DMS 273 (cell line): ENCODE results near the gene ITPR1.

Experiments used
- DNase-seq: peaks from one replicate; lab custom pipeline; 2025; ENCODE audit not compliant: unreplicated experiment; lab: John Stamatoyannopoulos, UW

The ITPR1 gene

GRCh38 chr3:4678320-4678719 lies 185.2 kb downstream of the ITPR1 start:
- DNase-seq: no peak

- peak; percentile 40 for DNase-seq
Measured at GRCh38 chr3:4680227-4680691, 187.1 kb downstream of the ITPR1 start.

DNA sequence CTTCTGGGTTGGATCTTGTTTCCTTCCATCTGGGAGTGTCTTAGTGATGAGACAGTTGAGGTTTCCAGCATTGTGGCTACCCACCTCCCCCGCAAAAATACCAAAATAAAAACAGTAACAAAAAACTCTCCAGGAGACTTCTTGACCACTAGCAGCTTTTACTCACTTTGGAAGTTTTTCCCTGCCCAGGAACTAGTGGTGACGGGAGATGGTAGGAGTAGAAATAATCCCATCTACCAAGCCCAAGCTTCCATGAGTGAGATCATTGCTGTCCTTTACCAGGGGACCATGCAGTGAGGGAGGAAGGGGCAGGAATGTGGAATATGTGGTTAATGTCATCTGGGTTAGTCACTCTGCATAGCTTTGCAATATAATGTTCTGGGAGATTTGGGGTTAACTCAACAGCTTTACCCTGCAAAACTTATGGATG lies 187.7 kb downstream of the ITPR1 start:
- no peak for DNase-seq

DNA sequence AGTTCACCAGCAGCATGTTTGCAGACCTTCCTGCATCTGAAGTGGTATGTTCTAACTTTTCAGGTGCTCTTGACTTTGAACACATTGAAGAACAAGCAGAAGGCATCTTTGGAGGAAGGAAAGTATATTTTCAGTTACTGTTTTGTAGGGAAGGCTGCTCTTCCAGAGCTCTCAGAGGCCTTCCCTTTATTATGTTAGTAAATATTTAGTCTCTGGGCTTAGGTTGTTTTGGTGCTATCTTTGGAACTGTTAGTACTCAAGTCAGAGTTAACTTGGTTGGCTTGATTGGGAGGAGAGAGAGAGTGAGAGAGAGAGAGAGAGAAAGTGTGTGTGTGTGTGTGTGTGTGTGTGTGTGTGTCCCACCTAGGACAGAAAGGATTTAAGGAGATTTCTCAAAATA lies 188.2 kb downstream of the ITPR1 start:
- no peak for DNase-seq

DNA sequence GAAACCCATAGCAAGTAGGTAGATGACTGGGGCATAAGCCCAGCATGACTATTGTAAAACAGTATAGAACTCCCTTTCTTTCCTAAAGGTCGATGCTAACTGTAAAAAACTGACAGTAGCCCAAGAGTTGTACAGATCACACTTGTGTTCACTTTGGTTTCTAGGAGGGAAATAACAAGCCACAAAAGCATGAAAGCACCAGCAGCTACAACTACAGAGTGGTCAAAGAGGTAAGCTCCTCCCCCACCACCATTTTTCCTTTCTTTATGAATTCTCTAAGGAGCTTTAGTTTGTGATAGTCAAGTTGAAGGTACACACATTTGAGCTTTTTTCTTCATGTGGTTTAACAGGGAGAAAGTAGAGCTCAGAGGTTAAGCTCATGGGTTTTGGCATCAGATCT lies 191.0 kb downstream of the ITPR1 start:
- no peak for DNase-seq

GRCh38 chr3:4684976-4685375 lies 191.8 kb downstream of the ITPR1 start:
- no peak for DNase-seq

DNA sequence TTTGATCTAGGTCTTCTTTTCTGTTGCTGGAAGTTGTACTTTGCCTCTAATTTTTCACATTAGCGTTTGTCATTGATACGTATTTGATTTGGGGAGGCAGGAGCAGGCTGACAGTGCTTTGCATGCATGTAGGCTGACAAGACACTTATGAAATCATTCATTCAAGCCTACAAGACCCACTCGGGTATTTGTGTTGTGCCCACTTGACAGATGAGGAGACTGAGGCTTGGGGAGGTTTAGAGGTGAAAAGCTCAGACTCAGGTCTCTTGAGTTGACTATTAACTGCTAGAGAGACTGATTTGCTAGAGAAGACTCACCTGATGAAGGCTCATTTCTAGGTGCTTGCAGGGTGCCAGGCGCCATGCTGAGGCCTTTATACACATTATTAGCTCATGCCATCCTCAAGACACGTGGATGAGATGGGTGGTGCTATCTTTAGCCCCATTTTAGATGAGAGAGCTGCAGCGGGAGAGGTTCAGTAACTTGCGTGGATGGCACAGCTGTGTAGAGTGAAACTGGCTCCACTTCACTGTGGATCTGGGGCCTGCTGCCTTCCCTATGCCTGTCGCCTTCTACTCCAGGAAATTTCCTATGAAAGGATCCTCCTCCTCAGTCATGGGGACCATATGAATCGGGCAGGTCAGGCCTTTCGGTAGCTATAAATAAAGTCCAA lies 192.7 kb downstream of the ITPR1 start:
- no peak for DNase-seq

DNA sequence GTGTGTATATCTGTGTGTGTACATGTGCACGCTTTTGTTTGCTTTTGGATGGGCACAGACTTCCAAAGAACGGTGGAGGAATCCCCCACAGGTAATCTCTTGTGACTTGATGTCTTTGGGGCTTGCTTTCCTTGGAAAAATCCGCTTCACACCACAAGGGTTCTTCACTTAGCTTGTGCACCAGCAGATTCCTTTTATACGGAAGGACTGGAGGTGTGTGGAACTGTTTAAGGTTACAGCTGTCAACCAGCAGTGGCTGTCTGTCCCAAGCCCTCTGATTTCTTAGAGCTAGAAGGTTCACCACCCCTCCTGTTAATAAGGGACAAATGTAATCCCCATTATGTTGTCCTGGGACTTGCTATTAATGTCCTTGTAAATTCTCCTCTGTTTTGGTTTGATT lies 193.5 kb downstream of the ITPR1 start:
- no peak for DNase-seq

GRCh38 chr3:4687167-4687566 lies 194.0 kb downstream of the ITPR1 start:
- DNase-seq: no peak

GRCh38 chr3:4687596-4687995 lies 194.4 kb downstream of the ITPR1 start:
- no peak for DNase-seq

- DNase-seq: no peak
Measured at GRCh38 chr3:4688411-4688810, 195.3 kb downstream of the ITPR1 start.

- no peak for DNase-seq
Measured at GRCh38 chr3:4689021-4689420, 195.9 kb downstream of the ITPR1 start.

- no peak for DNase-seq
Measured at GRCh38 chr3:4690277-4690676, 197.1 kb downstream of the ITPR1 start.

- DNase-seq: no peak
Measured at GRCh38 chr3:4693620-4694019, 200.5 kb downstream of the ITPR1 start.

- DNase-seq: no peak
Measured at GRCh38 chr3:4695846-4696245, 202.7 kb downstream of the ITPR1 start.

GRCh38 chr3:4696266-4696665 lies 203.1 kb downstream of the ITPR1 start:
- no peak for DNase-seq

DNA sequence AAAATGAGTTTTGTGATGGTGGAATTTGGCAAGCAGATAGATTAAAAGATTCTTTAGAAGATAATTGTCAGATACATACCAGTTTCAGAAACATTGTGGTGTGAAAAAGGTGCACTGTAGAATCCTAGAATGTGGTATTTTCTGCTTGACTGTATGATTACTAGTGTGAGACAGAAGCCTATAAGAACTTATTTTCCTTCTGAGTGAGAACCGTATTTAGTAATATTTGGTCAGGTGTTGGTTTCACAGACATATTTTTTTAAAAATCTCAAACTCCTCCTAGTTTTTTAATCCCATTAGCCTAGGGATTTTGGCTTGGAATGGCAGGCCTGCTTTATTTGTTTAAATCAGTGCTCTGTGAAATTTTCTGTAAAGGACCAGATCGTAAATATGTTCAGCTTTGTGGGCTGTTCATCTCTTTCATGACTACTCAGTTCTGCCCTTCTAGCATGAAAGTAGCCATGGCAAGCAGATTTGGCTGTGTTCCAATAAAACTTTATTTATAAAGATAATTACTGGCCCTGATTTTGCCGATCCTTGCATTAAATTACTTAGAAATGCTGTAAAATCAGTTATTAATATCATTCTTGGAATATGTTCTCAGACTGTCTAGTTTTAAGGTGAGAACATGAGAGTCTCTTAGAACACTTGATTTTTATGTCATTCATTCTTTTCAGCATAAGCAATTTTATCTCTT lies 205.1 kb downstream of the ITPR1 start:
- DNase-seq: no peak

DNA sequence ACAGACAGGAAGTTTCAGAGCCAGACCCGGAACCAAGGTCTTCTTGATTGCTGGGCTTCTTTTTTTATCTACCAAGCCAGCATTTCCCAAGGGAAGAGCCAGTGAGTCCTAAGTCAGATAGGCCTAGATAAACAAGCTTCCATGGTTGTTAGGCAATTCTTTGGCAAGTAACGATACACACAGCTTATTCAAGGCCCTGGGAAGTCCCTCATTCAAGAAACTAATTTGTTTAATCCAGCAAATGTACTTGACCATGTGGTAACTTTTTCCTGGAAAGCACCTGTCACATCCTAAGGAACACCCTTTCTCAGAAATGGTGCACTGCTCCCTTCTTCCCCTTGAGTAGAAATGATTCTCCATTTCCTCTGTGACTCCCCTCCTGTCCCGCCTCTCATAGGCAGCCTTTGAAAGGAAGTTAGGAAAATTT lies 209.9 kb downstream of the ITPR1 start:
- DNase-seq: no peak

DNA sequence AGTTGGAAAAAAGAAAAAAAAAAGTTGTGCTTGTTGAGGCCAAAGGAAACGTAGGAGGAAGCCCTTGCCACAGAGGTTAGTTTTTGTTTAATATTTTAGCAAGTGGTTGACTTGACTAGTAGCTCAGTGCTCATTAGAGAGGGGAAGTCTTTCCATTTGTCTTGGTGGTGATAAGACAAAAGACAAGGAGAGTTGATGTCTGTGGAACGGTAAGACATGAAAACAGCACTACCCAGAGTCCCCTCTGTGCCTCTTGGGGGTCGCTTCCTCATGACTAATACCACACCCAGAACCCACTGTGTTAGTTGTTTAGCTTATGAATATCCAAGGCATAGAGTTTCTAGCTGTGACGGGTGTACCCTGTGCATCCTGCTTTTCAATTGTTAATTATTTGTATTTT lies 211.4 kb downstream of the ITPR1 start:
- DNase-seq: no peak

- DNase-seq: no peak
Measured at GRCh38 chr3:4707324-4707723, 214.2 kb downstream of the ITPR1 start.

GRCh38 chr3:4708230-4708629 lies 215.1 kb downstream of the ITPR1 start:
- DNase-seq: no peak

DNA sequence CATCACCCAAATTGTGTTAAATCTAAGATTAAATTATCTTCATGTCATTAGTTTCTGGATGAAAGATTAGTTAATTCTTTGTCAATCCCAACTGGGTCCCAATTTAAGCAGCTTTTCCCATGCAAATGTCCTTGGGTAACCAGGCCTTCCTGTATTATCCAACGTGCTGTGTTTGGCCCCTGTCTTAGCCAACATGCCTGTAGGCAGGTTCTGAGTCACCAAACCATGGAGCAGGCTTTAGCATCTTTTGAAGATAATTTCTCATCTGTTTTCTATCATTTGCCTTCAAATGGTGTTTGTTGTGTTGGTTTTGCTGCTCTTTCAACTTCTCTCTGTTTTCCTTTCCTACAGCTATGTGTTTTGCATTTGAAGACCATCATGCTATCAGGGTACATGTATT lies 216.2 kb downstream of the ITPR1 start:
- DNase-seq: no peak

DNA sequence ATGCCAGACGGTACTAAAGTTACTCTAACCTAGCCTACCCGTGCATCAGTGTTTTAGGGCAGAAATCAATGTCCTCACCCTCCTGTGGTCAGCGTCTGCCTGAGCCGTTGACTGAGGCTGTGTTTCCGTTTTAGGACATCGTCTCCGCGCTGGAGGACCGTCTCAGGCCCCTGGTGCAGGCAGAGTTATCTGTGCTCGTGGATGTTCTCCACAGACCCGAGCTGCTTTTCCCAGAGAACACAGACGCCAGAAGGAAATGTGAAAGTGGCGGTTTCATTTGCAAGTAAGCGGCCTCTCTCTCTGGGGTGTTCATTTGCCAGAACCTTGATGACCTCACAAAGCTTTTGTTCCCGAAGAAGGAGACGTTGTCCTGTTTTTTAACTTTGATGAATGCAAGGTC lies 217.0 kb downstream of the ITPR1 start:
- DNase-seq: no peak
